Heart left ventricle (tissue), 13 donors: ENCODE measurements around the gene PTPRJ.

Experiments
- CTCF ChIP-seq, 12 donors: fragments of 200-600 bp; sonication (generic) in 4 of 12; IDR thresholded peaks; one replicate each; pipeline versions ENCODE4 v1.5.0 to v1.8.0; 2018 to 2022; ENCODE audit warnings: antibody characterized with exemption in 12 of 12, mild to moderate bottlenecking in 5 of 12
- POLR2A ChIP-seq, 2 donors: fragments of 450-650 bp; IDR thresholded peaks; one replicate each; pipeline ENCODE4 v1.6.1; 2017; ENCODE audit warnings: antibody characterized with exemption in 2 of 2, mild to moderate bottlenecking in 2 of 2, moderate library complexity in 2 of 2
- donor health status: ischemic (EF 13 %, LVEDD 7.1; RV severe dilation, severe dysfunction).
- donor health status: DM: no; HTN: yes; CAD: no.
- donor health status: DM: no; HTN: no; CAD: no.
- donor health status: ischemic (EF 25% LVEDD 6.9; RV normal size, moderate dysfunction).
- donor health status: ischemic (EF 25% LVEDD 5.7; RV mildly dilated, moderate dysfunction).
- donor health status: ischemic (EF 35%, LVEDD 5.7; RV mildly dilated, moderate dysfunction).
- donor health status: nonischemic (EF 11% LVEDD 7.7; RV severe dilation, severe dysfunction).
- donor health status: DM: yes; HTN: yes; CAD: no.
- donor health status: PGD.
- donor health status: ischemic (EF 29% LVEDD 5.4; RV normal size, mild dysfunction).
- donor health status: nonischemic (EF 23%, LVEDD 6.1; RV moderate dilation, normal function).

- TF ChIP-seq POLR2A (IDR thresholded peaks at IDR 0.05) (no peak), CTCF (IDR thresholded peaks at IDR 0.05) (no peak)
These were observed 72.1 kb downstream of the PTPRJ start for GRCh38 chr11:48052183-48053044.
